HG03457 (cell line): ENCODE data around the gene SUMF1.

Source experiments
- ATAC-seq: cut with Tn5 transposase; IDR thresholded peaks from one replicate; pipeline ENCODE4 v1.9.1; 2021; ENCODE audit warnings: moderate number of reproducible peaks; ENCODE audit not compliant: unreplicated experiment

SUMF1 gene

DNA sequence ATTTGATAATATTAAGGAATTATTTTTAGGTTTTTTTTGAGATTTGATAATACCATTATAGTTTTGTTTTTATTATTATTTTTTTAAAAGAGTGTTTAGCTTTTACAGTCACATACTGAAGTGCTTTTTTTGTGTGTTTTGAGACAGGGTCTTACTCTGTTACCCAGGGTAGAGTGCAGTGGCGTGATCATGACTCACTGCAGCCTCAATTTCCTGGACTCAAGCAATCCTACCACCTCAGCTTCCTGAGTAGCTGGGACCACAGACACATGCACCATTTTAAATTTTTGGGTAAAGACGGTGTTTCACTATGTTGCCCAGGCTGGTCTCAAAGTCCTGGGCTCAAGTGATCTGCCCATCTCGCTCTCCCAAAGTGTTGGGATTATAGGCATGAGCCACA is 73.0 kb downstream of the SUMF1 start:
- ATAC-seq: no peak

- no peak for ATAC-seq
Observed at GRCh38 chr3:4392992-4393391, 74.1 kb downstream of the SUMF1 start.

DNA sequence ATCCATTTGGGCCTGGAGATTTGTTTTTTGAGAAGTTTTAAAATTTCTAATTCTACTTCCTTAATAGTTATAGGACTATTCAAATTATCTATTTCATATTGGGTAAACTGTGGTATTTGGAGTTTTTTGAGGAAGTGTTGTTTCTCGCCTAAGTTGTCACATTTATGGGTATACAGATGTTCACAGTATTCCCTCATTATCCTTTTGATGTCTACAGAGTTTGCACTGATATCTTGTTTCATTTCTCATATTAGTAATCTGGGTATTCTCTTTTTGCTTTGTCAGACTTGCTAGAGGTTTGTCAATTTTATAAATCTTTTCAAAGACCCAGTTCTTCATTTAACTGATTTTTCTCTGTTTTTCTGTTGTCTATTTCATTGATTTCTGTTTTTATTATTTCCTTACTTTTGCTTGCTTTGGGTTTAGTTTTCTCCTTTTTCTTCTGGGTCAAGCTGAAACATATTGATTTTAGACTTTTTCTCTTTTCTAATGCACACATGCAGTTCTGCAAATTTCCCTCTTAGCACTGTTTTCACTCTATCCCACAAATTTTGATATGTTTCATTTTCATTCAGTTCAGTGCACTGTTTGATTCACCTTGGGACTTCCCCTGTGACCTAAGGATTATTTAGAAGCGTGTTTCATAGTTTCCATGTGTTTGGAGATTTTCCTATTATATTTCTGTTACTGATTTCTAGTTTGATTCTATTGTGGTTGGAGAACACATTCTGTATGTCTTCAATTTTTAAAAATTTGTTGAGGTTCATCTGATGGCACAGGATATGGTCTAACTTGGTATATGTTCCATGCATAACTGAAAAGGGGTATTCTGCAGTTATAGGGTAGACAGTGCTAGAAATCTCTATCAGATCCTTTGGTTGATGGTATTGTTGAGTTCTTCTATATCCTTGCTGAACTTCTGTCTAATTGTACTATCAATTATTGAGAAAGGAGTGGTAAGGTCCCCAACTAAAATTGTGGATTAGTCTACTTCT is 79.6 kb downstream of the SUMF1 start:
- peak; percentile 69 for ATAC-seq

DNA sequence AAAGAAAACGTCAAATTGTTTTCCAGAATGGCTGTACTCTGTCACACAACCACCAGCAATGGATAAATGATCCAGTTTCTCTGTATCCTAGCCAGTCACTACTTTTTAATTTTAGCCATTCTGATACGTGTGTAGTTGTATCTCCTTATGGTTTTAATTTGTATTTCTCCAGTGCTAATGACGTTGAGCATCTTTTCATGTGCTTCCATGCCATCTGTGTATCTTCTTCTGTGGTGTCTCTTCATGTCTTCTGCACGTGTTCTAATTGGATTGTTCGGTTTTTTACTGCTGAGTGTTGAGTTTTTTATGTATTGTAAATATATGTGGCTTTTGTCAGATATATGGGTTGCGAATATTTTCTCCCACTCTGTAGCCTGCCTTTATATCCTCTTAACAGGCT is 81.9 kb downstream of the SUMF1 start:
- no peak for ATAC-seq

GRCh38 chr3:4380013-4380412 is 87.1 kb downstream of the SUMF1 start:
- ATAC-seq: no peak

GRCh38 chr3:4376499-4376898 is 90.6 kb downstream of the SUMF1 start:
- no peak for ATAC-seq

GRCh38 chr3:4375911-4376310 is 91.2 kb downstream of the SUMF1 start:
- ATAC-seq: no peak

- no peak for ATAC-seq
Observed at GRCh38 chr3:4373669-4374068, 93.4 kb downstream of the SUMF1 start.

- ATAC-seq: no peak
Observed at GRCh38 chr3:4362523-4362922, 104.5 kb downstream of the SUMF1 start.

GRCh38 chr3:4360817-4361216 is 106.3 kb downstream of the SUMF1 start:
- ATAC-seq: no peak

DNA sequence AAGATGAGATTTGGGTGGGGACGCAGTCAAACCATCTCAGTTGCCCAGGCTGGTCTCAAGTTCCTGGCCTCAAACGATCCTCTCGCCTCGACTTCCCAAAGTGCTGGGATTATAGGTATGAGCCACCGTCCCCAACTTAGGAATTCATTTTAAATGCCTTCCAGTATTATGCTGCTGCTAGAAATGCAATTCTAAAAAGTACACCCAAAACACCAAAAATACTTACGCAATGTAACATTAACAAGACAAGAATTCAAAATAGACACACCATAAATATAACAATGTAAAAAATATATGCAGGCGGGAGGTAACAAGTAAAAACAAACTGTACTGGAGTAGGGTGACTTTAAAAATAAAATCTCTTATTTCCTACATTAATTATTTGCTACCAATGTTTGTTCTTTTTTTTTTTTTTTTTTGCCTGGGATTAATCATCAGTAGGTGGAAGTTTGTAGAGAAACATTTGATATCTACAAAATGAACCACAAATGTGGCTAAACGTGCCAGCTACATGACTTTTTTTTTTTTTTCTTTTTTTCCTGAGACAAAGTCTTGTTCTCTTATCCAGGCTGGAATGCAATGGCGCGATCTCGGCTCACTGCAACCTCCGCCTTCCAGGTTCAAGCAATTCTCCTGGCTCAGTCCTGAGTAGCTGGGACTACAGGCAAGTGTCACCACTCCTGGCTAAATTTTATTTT is 107.1 kb downstream of the SUMF1 start:
- no peak for ATAC-seq

- ATAC-seq: no peak
Observed at GRCh38 chr3:4358273-4358672, 108.8 kb downstream of the SUMF1 start.

- no peak for ATAC-seq
Observed at GRCh38 chr3:4356546-4357410, 110.3 kb downstream of the SUMF1 start.

- no peak for ATAC-seq
Observed at GRCh38 chr3:4356220-4356540, 110.9 kb downstream of the SUMF1 start.

- no peak for ATAC-seq
Observed at GRCh38 chr3:4355401-4356219, 111.5 kb downstream of the SUMF1 start.

GRCh38 chr3:4351872-4352271 is 115.2 kb downstream of the SUMF1 start:
- no peak for ATAC-seq

DNA sequence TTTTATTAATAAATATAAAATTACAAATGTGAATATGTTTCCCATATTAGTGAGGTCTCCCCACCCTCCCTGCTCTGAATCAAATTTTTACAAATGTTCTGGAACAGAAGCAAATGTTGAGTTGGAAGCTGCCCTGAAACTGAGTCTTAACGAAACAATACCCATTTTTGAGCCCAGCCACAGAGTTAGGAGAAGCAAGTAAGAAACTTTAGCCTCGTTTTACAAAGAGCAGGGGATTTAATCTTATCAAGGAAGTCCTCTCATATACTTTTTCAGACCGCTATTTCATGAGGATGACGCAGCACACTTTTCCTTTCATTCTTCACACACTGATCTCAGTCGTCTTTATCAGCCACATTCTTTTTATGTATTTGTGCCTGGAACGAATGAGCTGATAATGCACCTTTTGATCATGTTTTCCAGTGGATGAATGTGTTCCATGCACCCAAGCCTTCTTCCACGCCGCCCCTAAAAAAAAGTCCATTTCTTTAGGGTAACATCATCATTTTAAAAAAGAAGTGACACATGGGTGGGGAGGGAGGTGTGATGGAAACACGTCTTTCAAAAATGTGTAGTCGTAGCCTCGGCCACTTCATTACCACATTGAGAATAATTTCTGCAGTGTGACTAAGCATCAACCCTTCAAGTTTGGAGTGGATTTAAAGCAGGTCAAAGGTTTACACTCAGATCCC is 115.8 kb downstream of the SUMF1 start:
- no peak for ATAC-seq

DNA sequence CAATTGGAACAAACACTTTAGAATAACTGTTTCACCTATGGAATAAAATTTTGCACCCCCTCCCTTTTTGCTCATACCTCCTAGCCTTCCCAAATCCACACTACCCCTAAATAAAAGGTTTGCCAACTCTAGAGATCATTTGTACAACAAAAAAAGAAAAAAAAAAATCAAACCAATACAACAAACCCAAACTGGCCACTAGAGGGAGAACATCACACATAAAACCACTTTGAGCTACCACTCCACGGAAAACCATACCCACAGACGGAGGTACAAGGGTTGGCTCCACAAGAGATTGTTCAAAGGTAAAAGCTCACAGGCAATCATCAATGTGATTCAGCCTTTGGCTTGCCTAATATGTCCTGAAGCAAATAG is 116.3 kb downstream of the SUMF1 start:
- ATAC-seq: peak; percentile 74

- no peak for ATAC-seq
Observed at GRCh38 chr3:4343258-4343657, 123.8 kb downstream of the SUMF1 start.

DNA sequence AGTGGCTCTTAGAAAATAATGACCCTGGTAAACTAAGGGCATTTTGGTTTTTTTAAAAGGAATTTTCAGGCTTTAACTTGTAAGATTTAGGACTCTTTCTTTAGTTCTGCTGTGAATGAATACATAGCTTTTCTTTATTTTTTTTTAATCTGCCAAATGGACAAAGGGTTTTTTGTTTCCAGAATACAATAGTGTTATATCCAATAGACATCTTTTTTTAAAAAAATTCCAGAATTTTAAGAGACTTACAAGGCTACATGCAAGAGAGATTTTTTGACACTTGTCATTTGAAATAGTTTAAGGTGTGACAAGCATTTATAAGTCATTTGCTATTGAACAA is 125.8 kb downstream of the SUMF1 start:
- ATAC-seq: no peak
